Femur (tissue), 1 donor: ENCODE data around the gene R3HDM4.
"Not testable (repeated sequence)": the region's sequence is repeated elsewhere in the genome, so short reads cannot be mapped to it uniquely, and the experiment has no call there.

ENCODE experiments used
- DNase-seq: peaks from one replicate; pipeline ENCODE4 v3.0.0-alpha.2; 2017

The R3HDM4 gene

GRCh38 chr19:853614-854220 is 59.3 kb downstream of the R3HDM4 start:
- not testable (repeated sequence) for DNase-seq

GRCh38 chr19:853014-853585 is 59.9 kb downstream of the R3HDM4 start:
- DNase-seq, result no peak

DNA sequence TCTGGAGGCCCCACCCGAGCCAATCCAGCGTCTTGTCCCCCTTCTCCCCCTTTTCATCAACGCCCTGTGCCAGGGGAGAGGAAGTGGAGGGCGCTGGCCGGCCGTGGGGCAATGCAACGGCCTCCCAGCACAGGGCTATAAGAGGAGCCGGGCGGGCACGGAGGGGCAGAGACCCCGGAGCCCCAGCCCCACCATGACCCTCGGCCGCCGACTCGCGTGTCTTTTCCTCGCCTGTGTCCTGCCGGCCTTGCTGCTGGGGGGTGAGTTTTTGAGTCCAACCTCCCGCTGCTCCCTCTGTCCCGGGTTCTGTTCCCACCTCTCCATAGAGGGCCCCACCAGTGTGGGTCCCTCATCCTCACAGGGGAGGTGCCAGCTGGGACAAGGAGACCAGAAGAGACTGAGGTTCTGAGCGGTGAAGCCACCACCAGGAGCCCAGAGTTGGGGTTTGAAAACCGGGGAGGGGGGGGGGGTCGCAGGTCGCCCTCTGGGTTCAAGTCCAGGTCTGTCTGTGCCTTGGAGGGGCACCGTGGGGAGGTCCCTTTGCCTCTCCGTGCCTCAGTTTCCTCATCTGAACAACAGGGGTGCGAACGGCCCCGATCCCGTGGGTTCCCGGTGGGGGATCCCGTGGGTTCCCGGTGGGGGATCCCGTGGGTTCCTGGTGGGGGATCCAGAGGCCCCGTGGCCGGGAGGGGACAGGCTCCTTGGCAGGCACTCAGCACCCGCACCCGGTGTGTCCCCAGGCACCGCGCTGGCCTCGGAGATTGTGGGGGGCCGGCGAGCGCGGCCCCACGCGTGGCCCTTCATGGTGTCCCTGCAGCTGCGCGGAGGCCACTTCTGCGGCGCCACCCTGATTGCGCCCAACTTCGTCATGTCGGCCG is 60.6 kb downstream of the R3HDM4 start, which contains the start of gene ELANE:
Gene ELANE (plus strand): TSS at position 168 of the 878 bp plus-strand sequence. CDS start 26 bp downstream, at position 194.
- no peak for DNase-seq

DNA sequence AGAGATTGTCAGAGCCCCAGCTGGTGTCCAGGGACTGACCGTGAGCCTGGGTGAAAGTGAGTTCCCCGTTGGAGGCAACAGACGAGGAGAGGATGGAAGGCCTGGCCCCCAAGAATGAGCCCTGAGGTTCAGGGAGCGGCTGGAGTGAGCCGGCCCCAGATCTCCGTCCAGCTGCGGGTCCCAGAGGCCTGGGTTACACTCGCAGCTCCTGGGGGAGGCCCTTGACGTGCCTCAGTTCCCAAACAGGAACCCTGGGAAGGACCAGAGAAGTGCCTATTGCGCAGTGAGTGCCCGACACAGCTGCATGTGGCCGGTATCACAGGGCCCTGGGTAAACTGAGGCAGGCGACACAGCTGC is 62.1 kb downstream of the R3HDM4 start:
- DNase-seq, result no peak

- peak; percentile 89 for DNase-seq
These were observed 62.6 kb downstream of the R3HDM4 start for GRCh38 chr19:850221-850978.

DNA sequence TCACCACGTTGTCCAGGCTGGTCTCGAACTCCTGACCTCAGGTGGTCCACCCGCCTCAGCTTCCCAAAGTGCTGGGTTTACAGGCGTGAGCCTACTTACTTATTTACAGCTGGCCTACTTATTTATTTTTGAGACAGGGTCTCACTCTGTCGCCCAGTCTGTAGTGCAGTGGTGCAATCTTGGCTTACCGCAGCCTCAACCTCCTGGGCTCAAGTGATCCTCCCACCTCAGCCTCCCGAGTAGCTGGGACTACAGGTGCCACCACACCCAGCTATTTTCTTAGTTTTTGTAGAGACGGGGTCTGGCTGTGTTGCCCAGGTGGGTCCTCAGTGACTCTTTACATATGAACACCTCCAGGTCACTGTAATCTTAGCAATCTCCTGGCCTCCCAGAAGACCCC is 63.8 kb downstream of the R3HDM4 start:
- not testable (repeated sequence) for DNase-seq

GRCh38 chr19:848386-848921 is 64.6 kb downstream of the R3HDM4 start:
- DNase-seq, result no peak
